Measurements from ENCODE around the gene SLC34A3. TPM values are rescaled to one million over a fixed set of nuclear protein-coding genes. Genes with fewer than 3 reads are reported as not detected.
"Not testable (repeated sequence)": the region's sequence is repeated elsewhere in the genome, so short reads cannot be mapped to it uniquely, and the experiment has no call there.

The SLC34A3 gene
- total RNA-seq, 1 donor from 2014 or later: not detected

- DNase-seq (ENCODE audit: low spot score): no peak
Measured at GRCh38 chr9:137228968-137229896, 1.5 kb upstream of the SLC34A3 start.

DNA sequence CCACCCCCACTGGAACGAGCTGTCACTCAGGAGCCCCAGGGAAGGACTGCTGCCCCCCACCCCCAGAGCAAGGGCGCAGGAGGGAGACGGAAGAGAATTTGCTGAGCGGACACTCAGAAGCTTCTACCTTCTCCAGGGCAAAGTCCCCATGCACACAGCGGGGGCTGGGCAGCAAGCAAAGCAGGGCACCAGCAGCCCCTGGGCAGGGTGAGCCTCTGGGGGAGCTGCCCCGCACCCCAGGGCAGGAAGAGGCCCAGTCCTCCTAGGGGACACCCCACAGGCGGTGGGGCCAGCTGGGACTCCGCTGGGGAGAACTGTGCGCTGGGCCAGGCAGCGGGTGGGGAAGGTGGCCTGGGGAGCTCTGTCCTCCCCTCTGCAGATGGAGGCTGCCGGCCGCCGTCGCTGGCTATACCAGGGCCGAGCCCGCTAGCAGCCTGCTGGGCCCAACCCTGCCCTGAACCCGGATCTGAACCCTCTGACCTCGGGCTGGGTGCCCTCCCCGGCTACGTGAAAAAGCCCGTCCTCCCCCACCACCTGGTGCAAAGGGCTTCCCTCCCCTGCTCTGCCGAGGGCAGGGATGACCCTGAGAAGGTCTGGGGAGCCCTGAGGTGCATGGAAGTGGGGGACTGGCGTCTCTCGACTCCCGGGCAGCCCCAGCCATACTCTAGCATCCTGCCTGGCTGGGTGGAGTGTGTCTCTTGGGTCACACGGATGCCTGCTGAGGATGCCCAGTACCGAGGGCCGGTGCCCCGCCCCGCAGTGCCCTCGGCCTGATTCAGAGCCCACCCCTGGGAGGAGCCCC is 597 bp upstream of the SLC34A3 start:
- no peak for DNase-seq (ENCODE audit: low spot score)

DNA sequence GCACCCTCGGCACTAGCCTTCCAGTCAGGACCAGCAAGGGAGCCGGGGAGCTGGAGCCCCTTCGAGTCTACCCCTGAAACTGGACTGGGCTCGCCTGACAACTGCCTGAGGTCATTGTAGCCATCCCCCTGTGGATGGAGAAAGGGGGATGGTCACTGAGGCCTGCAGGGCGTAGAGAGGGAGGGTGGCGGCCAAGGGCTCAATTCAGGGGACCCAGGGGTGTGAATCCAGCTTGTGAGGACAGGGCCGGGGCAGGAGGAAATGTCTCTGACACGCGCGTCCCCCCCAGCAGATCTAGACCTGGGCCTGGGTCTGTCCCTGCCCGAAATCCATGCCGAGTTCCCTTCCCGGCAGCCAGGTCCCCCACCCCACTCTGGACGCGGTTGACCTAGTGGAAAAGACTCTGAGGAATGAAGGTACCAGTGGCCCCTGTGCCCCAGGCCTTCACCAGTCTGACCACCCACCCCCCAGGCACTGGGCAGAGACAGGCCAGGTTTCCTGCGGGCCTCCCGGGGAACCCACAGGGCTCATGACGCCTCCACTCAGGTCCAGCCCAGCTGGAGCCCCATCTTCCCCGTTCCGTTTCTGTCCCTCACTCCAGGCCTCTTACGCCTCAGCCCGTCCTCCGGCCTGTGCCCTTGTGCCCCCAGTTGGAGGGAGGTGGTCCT is 805 bp downstream of the SLC34A3 start:
- DNase-seq (ENCODE audit: low spot score): no peak

GRCh38 chr9:137232101-137232500 is 1.4 kb downstream of the SLC34A3 start:
- no peak for DNase-seq (ENCODE audit: low spot score)

- no peak for DNase-seq (ENCODE audit: low spot score)
Measured at GRCh38 chr9:137232510-137232909, 1.8 kb downstream of the SLC34A3 start.

DNA sequence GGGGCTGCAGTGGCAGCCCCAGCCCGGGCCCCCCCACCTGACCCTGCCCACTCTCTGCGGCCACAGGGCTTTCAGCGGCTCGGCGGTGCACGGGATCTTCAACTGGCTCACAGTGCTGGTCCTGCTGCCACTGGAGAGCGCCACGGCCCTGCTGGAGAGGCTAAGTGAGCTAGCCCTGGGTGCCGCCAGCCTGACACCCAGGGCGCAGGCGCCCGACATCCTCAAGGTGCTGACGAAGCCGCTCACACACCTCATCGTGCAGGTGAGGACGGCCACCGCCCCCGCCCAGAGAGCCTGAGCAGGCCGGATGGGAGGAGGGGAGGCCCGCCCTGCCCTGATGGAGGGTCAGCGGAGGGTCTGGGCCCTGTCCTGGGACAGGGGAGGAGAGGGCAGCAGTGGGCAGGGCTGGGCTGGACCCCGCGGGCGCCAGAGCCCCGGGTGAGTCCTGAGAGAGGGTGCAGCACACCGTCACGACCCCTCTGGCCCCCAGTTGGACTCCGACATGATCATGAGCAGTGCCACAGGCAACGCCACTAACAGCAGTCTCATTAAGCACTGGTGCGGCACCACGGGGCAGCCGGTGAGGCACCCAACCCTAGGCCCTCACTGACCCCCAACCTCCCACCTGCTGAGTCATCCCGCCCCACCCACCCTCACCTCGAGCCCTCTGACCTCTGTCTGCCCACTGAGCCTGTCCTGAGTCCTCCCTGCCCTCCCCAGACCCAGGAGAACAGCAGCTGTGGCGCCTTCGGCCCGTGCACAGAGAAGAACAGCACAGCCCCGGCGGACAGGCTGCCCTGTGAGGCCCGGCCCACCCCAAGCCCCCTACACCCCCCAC is 2.7 kb downstream of the SLC34A3 start:
- DNase-seq (ENCODE audit: low spot score): no peak

DNA sequence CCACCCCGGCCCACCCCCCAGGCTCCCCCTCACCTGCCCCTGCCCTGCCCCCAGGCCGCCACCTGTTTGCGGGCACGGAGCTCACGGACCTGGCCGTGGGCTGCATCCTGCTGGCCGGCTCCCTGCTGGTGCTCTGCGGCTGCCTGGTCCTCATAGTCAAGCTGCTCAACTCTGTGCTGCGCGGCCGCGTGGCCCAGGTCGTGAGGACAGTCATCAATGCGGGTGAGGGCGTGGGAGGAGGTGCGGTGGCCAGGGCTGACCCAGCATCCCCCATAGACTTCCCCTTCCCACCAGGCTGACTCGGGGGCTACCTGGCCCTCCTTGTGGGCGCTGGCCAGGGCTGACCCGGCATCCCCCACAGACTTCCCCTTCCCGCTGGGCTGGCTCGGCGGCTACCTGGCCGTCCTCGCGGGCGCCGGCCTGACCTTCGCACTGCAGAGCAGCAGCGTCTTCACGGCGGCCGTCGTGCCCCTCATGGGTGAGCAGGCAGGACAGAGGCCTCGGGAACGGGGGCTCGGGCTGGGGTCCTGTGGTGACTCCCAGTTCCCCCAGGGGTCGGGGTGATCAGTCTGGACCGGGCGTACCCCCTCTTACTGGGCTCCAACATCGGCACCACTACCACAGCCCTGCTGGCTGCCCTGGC is 3.5 kb downstream of the SLC34A3 start:
- no peak for DNase-seq (ENCODE audit: low spot score)

DNA sequence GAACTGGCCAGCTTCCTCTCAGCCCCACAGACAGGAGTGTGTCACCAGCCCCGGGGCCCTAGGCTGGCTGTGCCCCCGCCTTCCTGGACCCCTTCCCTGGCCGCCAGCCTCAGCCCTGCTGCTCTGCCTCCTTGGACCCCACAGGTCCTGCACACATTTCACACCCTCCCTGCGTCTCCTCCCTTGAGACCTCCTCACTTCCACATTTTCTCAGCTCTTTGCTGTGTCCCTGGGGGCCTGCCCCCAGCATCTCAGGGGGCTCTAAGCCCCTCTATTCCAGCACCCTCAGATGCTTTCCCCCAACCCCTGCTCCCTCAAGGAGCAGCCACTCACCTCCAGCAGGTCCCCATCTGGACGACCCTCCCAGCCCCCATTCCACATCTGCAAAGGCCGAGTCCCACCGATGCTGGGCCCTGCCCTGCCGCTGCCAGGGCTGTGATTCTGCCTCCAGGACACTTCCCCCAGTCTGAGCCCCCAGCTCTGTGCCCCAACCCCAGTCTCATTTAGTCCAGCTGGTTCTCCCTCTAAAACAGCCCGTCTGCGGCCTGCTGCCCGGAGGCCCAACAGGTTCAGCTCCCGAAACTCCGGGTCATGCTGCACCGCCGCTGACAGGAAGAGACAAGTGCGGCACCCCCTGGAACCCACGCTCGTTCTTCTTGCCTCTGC is 4.2 kb downstream of the SLC34A3 start:
- DNase-seq (ENCODE audit: low spot score): no peak

GRCh38 chr9:137235424-137236237 is 4.9 kb downstream of the SLC34A3 start:
- no peak for DNase-seq (ENCODE audit: low spot score)

DNA sequence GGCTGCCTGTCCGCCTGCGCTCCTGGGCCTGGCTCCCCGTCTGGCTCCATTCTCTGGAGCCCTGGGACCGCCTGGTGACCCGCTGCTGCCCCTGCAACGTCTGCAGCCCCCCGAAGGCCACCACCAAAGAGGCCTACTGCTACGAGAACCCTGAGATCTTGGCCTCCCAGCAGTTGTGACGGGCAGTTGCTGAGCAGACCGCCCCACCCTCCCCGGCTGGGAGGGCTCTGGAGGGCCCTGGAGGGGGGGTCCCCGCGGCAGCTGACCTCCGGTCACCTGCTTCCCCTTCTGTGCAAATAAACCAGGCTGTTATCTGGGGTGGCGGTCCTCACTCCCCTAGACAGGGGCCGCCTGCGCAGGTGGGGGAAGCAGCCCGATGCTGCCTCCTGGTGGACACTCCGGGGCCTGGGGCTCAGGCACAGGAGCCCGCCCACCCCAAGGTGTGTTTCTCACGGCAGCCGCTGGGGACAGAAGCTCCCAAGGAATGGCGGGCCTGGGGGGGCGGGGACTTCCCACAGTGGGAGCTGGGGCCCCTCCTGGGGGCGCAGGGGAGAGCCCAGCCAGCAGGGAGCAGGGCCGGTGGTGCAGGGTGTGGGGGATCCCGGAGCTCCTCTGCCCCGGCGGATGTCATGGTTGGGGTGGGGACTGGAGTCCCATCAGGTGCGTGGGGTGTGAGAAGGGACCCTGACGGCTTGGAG is 5.7 kb downstream of the SLC34A3 start:
- DNase-seq (ENCODE audit: low spot score): peak; percentile 81

GRCh38 chr9:137236936-137237421 is 6.3 kb downstream of the SLC34A3 start:
- DNase-seq (ENCODE audit: low spot score): no peak

- no peak for DNase-seq (ENCODE audit: low spot score)
Measured at GRCh38 chr9:137237759-137238726, 7.3 kb downstream of the SLC34A3 start.

DNA sequence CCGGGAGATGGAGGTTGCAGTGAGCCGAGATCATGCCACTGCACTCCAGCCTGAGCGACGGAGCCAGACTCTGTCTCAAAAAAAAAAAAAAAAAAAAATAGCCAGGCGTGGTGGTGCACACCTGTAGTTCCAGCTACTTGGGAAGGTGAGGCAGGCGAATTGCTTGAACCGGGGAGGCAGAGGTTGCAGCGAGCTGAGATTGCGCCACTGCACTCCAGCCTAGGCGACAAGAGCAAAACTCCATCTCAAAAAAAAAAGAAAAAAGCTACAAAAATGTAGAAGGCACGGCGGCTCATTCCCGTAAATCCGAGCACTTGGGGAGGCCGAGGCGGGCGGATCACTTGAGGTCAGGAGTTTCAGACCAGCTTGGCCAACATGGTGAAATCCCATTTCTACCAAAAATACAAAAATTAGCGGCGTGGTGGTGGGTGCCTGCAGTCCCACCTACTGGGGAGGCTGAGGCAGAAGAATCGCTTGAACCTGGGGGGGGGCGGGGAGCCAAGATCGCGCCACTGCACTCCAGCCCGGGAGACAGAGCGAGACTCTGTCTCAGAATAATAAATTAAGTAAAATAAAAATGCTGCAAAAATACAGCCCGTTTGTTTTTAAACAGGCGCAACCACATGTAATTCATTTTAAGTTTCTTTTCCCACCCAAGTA is 9.0 kb downstream of the SLC34A3 start:
- DNase-seq (ENCODE audit: low spot score): not testable (repeated sequence)

DNA sequence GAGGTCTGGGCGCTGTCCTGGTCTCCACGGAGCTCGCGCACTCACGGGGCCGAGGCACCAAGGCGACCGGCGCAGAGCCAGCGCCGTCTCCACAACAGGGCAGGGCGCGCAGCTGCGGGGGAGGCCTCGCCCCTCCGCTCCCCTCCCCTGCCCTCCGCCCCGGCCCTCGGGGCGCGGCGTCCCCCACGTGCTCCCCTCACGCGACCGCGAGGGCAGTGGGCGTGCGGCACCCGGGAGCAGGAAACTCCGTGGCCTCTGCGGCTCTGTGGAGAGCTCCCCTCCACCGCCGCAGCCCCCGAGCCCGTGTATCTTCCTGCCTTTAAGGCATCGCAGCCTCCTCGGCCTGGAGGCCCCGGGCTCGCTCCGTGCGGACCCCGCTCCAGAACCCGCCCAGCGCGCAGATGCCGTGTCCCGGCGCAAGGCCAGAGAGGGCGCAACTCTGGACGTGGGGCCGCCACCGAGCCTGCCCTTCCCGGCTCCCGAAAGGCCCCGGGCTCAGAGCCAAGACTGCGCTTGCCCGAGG is 9.7 kb downstream of the SLC34A3 start:
- peak; percentile 80 for DNase-seq (ENCODE audit: low spot score)

- peak; percentile 100 for DNase-seq (ENCODE audit: low spot score)
Measured at GRCh38 chr9:137240841-137241489, 10.3 kb downstream of the SLC34A3 start, which contains the start of gene TUBB4B. TUBB4B (plus strand) TSS chr9:137241287; CDS start chr9:137241361, 74 bp downstream.

Data from umbilical cord (tissue), 2 donors.